Inflammatory macrophage treated with lipopolysaccharide for 1 hour (primary cell): ENCODE results near the gene COL4A2.

Experiments
- DNase-seq, 2 donors: peaks; one replicate each; pipeline ENCODE4 v3.0.0-alpha.2; 2020 to 2022

Gene COL4A2

DNA sequence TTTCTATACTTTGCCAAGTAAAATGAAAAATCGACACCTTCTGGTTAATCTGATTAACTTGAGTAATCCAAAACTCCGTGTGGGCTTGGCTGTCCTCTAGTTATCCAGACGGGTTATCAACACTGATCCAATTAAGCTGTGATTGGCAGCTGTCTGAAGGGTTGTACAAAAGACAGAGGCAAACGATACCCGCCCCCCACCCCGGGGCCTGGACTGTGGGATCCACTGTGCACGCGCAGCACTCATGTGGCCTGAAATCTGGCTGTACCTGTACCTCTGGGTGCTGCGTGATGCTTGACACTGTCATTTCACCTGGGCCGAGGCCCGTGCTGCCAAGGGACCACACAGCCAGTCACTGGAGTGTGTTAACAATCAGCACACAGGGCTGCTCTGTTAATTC, 53.5 kb downstream of the COL4A2 start:
- DNase-seq, result no peak

DNA sequence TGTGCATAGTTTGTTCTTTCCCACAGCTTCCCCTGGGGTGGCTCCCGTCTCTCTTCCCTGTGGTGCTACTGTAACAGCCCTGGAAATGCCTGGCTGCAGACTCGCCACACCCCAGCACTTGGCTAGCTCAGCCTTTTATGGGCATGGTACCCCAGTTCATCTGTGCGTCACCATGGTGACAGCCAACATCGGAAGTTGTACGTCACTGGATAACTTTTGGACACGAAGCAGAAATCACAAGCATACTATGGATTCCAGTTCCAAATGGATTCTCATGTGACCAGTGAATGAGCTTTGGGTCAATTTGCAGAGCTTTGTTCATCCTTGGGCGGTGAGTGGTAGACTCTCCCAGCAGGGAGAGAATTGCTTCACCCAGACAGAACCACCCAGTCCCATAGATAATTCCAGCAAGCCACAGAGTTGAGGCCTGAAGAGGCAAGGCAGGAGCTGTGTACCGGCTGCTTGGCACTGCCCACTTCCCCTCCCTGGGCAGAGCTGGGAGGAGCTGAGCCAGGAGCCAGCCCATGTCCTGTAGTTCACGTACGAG, 54.4 kb downstream of the COL4A2 start:
- DNase-seq, result no peak

DNA sequence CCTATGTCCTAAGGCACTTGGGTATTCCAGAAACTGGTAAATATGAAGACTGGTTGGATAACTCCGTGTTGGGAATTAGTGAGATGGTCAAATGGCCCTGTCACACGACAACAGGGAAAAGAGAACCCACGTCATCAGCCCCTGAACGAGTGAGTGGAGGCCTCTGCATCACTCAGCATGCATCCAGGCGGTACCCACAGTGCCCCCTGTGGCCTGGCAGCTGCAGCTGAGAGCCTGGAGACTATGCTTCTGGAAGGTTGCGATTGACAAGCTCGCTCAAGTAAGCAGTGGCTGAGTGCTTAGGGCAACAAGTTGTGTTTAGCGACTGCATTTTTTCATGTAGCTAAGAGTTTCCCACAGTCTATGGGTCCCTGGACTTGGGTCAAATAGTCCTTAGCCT, 55.9 kb downstream of the COL4A2 start:
- DNase-seq, result no peak

DNA sequence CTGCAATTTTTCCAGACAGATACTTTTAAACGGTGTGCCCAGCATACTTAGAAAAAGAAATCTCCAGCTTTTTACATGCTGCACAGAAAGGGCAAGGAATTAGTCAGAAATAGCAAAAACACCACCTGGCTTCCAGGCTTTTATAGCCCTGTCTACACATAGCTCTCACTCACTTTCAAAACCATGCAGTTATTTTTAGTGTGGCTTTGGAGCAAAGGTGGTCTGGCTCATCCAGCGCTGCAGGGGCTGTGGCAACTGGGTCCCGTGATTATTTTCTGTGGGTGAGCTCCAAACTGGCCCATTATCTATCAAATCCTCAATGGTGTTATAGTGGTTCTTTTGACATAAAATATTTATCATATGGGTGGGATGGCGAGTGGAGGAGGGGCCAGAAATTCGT, 57.0 kb downstream of the COL4A2 start:
- no peak for DNase-seq

DNA sequence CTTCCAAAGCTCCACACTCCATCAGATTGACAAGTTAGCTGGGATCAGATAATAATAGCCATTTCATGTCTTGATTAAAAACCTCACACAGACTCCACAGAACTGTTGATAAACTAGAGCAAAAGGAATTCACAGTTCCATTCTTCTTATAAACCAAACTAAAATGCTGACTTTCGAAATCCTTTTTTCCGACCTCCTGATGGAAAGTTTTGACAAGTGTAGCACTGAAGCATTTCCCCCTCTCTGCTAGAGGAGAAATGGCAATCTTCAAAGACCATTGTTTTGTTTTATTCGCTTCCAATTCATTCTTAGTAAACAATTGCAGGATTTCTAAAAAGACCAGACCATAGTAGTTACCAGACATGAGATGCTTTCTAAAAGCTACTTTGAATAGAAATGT, 58.8 kb downstream of the COL4A2 start:
- DNase-seq, result no peak

DNA sequence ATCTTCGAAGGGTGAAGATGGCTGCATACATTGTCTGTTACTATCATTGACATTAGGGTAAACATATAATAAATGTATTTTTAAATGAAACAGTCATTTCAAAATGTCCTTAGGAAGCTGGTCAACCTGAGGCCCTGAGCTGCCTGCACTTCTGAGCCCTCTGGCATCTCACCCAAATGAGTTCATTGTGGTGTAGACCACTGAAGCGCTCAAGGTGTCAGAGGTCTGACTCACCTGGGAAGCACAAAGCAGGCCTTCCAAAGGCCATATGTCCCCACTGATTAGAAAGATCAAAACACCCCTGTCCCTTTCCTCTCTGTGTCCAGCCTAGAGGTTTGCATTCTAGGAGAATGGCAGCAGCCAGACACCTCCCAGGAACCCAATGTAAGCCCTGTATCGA, 59.6 kb downstream of the COL4A2 start:
- DNase-seq, result no peak

DNA sequence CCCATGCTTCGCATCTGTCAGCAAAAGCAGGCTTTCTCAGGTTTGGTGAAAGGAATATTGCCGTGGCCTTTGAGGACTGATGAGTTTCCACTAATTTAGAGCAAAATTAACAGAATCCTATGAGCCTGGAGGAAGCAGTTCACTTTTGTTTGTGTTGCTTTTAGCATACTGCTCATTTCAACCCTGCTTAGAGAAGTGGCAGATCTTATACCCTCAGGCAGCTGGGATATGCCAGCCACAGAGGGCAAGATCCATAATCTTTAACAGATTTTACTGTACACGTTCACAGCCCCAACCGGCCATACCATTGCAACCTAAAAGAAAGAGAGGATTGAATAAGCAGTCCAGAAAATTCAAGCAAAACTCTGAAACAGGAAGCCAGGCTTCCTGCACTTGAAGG, 60.5 kb downstream of the COL4A2 start:
- DNase-seq, result no peak

DNA sequence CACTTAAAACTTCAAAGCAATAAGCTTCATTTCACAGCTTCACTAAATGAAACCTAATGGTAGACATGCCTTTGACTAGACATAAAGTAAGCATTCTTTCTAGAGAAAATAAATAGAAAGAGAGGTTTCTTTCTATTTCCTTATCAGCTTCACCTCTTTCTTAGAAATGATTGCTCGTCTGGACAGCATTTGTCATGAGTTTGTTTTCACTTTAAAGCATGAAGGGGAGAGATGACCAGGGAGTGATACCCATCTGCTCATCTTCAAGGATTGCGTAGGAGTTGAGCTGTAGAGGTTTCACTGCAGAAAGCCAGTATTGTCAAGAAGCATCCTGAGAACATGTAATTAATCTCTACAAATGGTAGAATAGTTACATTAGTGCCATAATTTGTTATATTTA, 61.3 kb downstream of the COL4A2 start:
- DNase-seq, result no peak

DNA sequence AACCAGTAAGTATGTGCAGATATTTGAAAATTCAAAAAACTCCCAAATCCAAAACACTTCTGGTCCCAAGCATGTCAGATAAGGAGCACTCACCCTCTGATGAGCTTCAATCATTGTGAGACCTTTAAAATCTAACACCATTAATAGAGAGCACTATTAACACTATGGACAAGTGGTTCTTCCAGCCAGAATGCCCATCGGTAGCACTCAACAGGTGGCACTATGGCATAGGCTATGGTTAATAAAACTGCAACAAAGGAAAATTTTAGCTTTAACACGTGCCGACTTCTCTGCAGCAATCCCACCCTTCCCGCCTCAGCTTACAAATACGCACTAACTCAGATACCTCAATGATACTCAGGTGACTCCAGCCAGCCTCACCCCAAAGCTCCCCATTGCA, 62.3 kb downstream of the COL4A2 start:
- no peak for DNase-seq

DNA sequence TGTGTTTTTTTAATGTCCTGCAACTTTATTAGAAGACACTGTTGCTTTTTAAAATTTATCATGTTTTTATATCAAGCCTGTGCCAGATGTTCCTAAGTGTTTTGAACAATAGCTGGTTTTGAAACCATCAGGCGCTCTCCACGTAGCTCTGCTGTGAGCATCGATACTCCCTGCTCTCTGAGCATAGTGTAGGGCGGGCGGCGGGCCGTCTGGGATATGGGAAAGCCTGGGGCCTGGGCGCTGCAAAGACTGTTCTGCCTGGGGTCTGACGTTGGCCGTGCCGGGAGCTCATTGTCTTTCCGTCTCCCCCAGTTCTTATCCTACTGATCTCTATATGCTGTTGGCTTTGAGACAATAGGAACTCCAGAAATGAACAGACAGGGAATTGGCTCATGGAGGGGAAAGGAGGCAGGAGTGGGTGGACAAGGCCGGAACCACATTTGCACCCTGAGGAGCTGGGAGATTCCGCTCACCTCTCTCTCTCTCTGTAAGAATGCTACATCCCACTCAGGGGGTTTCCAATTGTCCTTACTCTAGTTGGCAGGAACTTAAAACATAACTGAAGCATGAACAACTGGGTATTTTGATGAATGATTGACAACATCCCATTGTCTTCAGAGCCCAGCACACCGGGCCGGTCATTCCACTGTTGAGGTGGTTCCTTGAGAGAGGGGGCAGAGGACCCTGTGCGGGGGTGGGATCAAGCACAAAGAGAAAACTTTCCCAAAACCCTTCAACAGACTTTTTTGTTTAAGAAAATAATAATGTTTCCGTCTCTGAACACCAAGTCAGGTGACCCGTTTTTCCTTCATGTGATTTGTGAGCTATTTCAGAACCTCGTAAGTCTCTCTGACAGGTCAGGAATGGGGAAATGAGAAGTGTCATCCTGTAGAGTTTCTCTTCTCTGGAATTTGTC, 64.7 kb downstream of the COL4A2 start:
- DNase-seq, result peak; percentile 18 to 75

DNA sequence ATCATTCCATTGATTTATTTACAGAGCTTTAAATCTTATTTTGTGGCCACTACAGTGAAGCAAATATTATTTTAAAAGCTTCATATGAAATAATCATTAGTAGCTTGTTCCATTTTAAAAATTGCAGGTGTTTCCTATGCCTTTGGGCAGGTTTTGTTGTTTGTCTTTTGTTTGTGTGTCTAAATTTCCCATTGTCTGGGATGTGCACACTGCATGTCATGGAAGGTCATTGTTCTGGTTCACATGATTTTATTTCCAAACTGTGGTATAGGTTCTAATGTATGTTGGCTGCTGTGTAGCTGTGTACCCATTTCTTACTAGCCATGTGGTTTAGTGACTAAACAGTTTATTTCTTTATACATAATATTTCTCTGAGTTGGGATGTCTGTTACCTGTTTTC, 65.6 kb downstream of the COL4A2 start:
- no peak for DNase-seq

DNA sequence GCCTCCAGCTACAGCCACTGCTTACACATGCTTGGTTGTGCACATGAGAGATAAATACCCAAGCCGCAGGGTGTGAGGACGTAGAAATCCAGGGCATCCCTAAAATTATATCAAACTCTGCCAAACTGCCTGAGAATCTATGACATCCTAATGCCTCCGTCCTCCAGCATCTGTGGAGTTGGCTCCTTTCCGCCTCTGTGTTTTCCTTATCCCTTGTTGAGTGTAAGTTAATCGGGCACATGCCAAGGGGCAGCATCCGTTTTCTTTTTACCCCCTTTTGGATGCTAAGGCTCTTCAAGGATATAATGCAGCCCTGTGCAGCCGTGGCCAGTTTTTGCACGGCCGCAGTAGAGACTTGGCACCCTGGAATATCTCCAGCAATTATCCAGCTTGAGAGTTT, 66.5 kb downstream of the COL4A2 start:
- no peak for DNase-seq

DNA sequence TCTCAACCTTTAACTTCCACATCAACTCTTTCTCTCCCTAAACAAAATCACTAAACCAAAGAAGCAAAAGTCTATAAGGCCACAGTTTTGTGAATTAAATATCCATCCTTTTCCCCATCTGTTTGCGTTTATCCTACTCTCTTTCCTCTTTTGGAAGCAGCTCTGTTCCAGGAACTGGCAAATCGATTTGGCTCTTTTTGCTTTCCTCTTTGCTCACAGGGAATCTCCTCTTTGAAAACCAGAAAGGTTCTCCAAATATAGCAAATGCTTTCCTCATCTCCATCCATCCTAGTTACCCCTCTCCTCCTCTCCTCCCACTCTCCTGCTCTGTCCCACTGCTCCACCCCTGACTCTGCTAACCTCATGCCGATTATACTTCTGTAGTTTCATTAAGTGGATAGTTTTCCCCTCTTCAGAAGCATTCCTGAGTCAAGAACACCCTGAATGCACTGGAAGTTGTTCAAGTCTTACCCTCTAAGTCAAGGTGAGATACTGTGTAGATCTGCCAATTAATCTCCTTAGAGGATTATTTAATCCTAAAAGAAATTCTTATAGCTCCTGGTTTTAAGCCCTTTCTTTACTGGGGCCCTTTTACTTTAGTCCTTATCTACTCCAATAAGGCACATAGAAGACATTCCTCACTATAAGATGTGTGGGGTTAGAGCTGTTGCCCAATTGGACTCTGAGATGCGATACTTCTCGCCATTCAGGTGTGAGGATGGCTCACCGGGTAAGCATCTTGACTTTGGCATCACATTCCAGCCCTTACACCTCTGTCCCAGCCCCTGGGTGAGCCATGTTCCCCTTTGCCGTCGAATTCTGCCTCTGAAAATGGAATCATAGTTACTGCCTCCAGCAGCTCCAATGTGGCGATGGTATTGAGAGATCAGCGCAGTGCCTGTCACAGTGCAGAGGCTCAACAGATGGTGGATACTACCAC, 67.6 kb downstream of the COL4A2 start:
- no peak for DNase-seq

DNA sequence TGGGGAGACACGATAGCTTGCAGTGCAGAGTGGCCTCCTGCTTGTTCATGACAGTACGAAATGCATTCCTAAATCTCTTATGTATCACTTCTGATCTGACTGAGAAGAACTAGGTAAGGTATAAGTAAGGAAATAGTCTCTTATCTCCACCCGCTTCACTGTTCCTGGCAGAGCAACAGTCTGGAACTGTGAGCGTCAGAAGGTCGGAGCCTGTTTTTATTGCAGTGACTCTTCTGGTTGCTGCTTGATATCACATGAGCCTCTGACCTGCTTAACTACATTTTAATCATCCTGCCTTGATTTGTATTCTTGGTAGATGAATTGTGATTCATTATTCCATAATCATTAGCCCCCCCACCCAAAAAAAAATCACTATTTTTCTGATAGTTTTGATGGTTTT, 69.0 kb downstream of the COL4A2 start:
- no peak for DNase-seq

DNA sequence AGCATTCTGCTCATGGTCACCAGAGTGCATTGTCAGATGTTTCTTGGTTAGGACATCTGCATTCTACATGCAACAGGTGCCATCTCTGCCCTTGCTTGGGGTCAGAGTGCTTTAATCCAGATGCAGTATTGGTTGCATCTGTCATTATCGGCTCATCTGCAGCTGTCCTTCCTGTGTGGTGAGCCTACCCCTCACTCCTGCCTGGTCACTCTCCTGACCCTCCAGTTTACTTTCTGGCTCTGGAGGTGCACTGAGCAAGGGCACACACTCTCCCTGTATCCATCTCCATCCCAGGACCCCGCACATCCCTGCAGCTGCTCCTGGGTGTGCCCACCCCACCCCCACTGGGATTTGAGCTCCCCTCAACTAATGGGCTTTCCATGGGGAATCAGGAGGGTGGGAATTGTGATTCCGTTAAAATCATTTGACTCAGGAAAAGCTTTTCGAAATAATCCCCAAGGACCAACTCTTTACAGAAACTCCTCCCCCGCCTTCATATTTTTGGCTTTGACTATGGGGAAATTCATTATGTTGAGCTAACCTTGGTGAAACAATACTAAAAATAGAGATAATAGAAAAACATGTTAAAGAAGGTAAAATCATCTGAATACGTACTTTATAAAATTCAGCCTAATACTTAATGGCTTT, 70.2 kb downstream of the COL4A2 start:
- no peak for DNase-seq

DNA sequence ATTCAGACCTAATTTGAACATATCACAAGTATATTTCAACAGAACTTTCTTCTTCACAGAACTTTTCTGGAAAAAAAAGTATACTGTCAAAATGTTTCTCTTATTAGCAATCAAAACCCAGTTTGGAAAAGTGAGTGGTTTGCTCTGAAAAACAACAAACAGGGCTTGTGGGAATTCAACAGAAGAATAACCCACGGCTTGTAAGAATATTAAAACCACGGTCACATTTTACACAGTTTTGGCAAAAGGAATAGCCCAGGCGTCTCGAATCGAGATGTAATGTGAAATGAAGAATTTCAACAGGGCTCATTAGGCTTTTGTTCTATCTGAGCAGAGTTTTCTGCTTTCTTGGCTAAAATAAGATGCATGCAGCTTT, 70.7 kb downstream of the COL4A2 start:
- no peak for DNase-seq

DNA sequence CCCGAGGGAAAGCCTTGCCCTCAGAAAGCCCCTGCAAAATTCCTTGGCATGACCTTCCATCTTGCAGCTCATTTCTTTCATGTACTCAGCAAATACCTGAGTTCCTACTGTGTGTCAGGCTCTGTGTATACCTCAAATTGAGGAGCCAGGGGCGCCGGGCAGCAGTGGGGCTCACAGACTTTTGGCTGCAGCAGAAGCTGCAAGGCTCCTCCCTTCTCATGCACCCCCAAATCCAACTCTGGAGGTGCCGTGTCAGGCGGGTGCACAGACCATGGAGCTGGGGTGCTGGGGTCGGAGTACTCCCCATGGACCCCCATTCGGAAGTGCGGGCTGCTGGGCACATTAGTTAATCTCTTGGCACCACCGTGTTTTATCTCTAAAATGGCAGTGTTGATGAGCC, 72.3 kb downstream of the COL4A2 start:
- no peak for DNase-seq

DNA sequence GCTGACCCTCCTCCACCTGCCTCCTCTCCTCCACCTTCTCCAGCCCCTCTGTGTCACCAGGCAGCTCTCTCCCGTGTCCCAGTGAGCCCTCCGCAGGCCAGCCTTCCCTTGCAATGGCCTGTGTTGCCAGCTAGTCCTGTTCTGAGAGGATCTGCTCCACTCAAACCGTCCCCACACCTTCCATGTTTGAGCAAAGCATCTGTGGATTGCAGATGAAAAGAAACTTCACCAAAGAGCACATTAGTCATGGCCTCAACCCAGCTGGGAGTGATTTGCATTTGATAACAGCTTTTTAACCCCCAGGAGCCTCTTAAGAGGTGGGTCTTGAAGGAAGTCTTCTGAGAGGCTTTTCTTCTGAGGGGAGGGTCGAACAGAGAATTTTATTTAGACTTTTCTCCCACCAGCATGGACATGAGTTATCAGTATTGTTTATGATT, 72.8 kb downstream of the COL4A2 start:
- DNase-seq, result no peak

DNA sequence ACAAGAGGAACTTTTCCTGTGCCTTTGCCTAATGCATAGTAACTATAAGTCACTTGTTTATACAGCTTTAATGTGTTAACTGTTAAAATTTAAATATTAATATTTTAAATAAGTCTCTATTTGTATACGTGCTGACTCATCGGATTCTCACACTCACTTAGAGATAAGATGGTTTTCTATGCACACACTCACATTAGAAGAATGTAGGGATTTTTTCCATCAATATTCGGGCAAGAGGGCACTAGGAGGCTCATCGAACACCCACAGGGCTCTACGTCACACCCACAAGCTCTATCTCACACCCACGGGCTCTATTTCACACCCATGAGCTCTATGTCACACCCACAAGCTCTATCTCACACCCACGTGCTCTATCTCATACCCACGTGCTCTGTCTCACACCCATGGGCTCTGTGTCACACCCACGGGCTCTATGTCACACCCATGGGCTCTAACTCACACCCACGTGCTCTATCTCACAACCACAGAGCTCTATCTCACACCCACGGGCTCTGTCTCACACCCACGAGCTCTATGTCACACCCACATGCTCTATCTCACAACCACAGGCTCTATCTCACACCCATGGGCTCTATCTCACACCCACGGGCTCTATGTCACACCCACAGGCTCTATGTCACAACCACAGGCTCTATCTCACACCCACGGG, 73.4 kb downstream of the COL4A2 start:
- DNase-seq, result no peak

DNA sequence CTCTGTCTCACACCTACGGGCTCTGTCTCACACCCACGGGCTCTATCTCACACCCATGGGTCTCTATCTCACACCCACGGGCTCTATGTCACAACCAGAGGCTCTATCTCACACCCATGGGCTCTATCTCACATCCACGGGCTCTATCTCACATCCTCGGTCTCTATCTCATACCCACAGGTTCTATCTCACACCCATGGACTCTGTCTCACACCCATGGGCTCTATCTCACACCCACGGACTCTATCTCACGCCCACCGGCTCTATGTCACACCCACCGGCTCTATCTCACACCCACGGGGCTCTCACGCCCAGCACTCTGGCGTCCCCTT, 73.9 kb downstream of the COL4A2 start:
- no peak for DNase-seq

DNA sequence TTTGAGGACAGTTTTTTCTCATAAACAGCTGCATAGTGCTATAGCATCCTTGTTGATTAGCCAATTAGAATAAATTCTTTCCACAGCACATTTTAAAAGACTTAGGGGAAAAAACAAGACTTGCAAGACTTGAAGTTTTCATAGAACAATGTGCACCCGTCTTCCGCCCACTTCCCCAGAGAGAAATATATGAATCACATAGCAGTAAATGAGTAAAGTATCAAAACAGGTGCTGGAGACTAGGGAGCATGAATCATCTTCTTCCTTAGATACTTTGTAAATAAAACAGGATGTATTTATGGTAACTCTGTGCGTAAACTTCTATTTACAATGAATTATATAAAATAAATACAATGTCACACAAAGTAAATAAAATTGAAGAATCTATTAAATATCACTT, 75.1 kb downstream of the COL4A2 start:
- DNase-seq, result no peak

DNA sequence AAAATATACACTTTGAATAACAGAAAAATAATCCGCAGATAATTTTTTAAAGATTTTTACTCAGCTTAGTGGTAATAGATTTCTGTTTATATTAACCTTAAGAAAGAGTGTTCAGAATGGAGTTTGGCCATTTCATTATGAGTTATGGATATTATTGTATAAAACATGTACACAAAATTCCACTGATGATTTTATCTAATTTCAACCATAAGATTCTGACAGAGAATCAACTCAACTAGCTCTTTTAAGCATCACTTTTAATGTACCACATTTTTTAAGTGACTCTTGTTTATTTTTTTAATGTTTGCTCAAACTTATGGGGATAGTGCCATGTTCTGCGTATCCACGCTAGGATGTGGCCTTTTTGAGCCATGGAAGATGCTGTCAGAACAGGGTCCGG, 75.7 kb downstream of the COL4A2 start:
- DNase-seq, result no peak
